C4-2B (cell line): ENCODE data around the gene MARS2.
"Not testable (repeated sequence)": the region's sequence is repeated elsewhere in the genome, so short reads cannot be mapped to it uniquely, and the experiment has no call there.

ENCODE experiments used
- H3K27ac ChIP-seq: fragments of 450-650 bp; 2 replicates; pipeline ENCODE4 v1.5.1; 2017
- ZFX ChIP-seq: fragments of 450-650 bp; IDR thresholded peaks from 2 replicates; pipeline ENCODE4 v1.6.1; 2017
- TF ChIP-seq, protein P1 (sequence below): fragments of 450-650 bp; conservative IDR thresholded peaks from 2 replicates; pipeline ENCODE4 v1.5.1; 2017; ENCODE audit warnings: mild to moderate bottlenecking

Gene MARS2

DNA sequence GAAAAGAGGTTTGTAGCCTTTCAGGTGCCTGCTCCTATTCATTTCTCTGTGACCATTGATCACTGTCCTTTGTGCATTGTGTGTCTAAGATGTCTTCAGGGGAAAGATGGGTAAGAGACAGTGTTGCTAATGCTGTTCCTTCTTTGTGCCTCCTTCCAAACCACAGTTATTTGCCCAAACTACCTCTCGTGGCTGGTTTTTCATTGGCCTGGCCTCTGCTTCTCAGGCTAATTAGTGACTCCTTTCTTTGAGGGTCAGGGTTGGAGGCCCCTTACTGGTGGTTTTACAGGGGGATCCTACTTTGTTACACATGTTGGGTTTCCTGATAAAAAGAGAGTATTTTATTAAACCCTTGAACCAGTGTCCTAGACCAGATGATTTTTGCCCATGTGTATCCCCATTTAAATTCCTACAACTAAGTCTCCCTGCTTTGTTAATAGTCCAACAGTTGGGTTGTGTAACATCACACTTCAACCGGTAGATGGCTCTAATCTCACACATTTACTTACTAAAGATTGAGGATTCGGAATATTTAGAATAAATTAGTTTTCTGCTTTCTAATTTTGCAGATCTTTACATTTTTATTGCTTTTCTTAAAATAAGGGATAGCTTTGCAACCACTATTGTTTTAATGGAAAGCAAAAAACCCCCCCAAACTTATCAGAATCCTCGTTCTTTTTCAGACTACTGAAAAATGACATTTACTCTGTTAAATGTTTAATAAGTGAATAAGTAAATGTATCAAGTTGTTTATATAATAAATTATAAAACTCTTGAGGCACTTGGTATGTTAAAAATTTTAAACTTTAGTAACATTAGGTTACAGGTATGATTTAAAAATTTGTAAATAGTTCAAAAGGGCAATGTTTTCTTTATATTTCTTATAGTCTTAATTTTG, 2.4 kb downstream of the MARS2 start:
- TF ChIP-seq, protein P1, sequence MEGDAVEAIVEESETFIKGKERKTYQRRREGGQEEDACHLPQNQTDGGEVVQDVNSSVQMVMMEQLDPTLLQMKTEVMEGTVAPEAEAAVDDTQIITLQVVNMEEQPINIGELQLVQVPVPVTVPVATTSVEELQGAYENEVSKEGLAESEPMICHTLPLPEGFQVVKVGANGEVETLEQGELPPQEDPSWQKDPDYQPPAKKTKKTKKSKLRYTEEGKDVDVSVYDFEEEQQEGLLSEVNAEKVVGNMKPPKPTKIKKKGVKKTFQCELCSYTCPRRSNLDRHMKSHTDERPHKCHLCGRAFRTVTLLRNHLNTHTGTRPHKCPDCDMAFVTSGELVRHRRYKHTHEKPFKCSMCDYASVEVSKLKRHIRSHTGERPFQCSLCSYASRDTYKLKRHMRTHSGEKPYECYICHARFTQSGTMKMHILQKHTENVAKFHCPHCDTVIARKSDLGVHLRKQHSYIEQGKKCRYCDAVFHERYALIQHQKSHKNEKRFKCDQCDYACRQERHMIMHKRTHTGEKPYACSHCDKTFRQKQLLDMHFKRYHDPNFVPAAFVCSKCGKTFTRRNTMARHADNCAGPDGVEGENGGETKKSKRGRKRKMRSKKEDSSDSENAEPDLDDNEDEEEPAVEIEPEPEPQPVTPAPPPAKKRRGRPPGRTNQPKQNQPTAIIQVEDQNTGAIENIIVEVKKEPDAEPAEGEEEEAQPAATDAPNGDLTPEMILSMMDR: peak; percentile 83
- TF ChIP-seq ZFX: no peak
- peak overlapping the region; percentile 92; the same call in 1 of the 2 replicates for H3K27ac ChIP-seq

DNA sequence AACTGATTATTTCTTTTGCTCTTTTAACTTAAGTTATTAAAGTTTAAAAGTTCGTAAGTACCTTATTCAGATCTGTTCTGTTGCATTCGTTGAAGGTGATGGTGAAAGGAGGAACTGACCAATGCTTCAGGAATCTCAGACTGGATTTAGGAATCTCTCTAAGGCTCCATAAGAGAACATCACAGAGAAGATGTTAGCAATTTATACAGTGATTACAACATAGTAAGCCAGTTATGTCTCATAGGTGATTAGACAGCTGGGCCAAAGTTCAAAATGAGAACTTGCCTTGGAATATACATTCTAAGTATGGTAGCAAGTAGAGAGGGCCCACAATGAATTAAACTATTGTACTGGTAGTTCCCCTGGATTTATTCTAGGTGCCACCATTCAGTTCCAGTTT, 3.2 kb downstream of the MARS2 start:
- no peak overlapping the region for H3K27ac ChIP-seq
- TF ChIP-seq, protein P1: no peak

DNA sequence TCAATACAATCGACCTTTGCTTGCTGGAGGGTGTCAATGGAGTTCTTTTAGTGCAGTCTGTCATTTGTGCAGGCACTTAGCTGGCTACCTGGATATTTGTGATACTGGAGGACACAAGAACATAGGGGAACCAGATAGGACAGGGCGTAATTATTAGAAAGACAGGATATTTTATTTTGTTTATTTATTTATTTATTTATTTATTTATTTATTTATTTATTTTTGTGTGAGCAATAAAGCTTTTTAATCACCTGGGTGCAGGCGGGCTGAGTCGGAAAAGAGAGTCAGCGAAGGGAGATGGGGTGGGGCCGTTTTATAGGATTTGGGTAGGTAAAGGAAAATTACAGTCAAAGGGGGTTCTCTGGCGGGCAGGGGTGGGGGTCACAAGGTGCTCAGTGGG, 4.0 kb downstream of the MARS2 start:
- H3K27ac ChIP-seq: not testable (repeated sequence)

DNA sequence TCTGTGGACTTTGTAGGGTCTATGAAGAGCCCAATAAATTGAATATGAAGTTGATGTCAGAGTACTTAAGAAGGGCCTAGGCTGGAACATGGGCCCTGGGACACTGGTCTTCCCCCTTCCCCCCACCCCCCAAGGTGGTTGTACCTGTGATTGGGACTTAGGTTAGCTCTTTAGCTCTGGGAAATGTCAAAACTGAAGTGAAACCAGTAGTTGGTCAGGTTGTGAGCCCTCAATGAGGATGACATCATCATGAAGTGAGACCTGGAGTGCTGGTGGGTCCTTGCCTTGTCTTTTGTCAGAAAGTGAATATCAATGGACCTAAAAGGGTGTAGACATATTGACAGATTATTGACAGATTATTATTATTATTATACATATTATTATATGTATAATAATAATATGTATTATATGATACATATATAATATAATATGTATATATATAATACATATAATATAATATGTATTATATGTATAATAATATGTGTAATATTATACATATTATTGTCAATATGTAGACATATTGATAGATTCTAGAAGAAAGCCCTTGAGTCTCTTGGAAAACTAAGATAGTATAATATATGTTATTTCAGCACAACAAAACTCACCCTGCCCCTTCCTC, 5.4 kb downstream of the MARS2 start:
- TF ChIP-seq, protein P1: no peak
- no peak for TF ChIP-seq ZFX
- H3K27ac ChIP-seq: no peak overlapping the region

DNA sequence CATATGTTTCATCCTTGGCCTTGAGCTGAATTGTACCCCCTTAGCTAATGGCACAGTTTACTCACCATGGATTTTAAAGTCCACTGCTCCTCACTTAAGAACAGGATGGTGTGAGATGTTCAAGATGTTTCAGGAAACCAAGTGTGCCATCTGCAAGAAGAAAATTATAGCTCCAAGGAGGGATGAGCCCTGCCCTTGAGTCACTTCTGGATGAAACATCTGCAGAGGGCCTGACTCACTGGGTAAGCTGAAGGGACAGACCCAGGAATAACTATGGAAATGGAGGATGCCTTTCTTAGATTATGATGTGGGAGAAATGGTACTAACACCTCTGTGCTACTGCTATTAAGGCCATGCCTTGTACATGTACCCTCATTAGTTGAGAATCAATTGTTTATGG, 6.4 kb downstream of the MARS2 start:
- no peak overlapping the region for H3K27ac ChIP-seq
- TF ChIP-seq, protein P1: no peak
- no peak for TF ChIP-seq ZFX

DNA sequence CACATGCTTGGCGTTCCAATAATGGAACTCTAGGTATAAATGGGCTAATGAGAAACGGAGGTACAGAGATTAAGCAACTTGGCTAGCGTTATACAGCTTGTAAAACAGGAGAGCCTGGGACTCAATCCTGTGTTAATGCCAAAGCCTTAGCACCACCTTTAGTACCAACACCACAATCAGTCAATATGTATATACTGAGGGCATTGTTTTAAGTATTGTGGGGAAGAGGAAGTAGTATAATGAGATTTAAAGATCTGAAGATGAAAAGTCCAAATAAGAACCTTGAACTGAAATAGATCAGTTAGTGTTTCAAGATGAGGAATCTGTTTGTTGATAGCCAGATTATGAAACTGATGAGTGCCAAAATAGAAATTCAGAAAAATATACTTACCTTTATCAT, 8.1 kb downstream of the MARS2 start:
- H3K27ac ChIP-seq: no peak overlapping the region
- no peak for TF ChIP-seq ZFX

DNA sequence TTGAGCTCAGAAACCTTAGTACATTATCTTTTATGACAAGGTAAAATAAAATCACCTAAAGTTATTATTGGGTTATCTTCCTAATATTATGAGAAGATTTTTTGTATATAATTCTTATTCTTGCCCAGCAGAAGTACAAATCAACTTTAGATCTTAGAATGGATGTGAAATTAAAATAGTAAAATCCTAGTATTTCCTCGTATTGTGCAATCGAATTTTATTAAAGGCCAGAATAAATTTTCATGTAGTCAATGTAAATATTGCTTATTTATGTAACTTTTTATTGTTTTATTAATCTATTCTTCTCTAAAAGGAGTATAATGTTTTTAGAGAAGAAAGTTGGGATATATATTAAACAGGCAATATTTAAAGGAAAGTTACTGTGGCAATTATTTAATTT, 12.7 kb downstream of the MARS2 start:
- H3K27ac ChIP-seq: no peak overlapping the region
- no peak for TF ChIP-seq ZFX
- TF ChIP-seq, protein P1: no peak

DNA sequence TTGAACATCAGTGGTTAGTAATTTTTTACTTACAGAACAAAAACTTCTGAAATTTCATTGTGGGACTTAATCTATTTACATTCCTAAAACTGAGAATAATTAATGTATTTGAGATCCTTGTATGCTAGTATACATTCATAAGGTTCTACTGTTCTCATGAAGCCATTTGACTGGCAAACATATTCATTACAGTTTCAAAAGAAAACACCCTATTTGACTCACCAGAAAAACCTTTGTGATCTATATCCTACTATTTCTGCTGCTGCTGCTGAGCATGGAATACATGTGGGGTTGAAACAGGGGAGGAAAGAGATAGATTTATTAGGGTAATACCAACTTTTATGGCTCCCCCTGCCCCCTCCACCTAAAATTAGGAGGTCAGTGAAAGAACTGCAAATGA, 21.8 kb downstream of the MARS2 start:
- TF ChIP-seq, protein P1: no peak
- TF ChIP-seq ZFX: no peak
- no peak overlapping the region for H3K27ac ChIP-seq

DNA sequence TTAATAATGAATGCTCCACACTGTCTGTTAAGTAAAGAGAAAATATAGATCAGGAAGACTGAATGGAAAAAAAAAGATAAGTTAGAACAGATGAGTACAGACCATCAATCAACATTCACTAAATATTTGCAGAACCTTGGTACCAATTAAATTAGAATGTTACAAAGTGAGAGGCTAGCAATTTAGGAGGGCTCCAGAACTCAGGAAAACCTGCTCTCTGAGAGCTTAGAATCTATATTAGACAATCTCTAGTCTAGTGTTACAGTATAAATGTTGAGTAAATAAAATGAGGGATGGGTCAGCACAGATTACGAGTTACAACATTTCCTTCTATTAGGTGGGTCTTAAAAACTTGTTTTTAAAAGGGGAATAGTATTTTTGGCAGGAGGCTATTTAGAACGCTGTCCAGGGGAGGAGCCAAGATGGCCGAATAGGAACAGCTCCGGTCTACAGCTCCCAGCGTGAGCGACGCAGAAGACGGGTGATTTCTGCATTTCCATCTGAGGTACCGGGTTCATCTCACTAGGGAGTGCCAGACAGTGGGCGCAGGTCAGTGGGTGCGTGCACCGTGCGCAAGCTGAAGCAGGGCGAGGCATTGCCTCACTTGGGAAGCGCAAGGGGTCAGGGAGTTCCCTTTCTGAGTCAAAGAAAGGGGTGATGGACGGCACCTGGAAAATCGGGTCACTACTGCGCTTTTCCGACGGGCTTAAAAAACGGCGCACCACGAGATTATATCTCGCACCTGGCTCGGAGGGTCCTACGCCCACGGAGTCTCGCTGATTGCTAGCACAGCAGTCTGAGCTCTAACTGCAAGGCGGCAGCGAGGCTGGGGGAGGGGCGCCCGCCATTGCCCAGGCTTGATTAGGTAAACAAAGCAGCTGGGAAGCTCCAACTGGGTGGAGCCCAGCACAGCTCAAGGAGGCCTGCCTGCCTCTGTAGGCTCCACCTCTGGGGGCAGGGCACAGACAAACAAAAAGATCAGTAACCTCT, 23.7 kb downstream of the MARS2 start:
- H3K27ac ChIP-seq: not testable (repeated sequence)
